ENCODE measurements around the gene SARS2. TPM values are rescaled to one million over a fixed set of nuclear protein-coding genes. Genes with fewer than 3 reads are reported as not detected.
A peak's percentile ranks its signal among the peaks of the same experiment; 100 is the strongest.

The SARS2 gene
- total RNA-seq, 1 donor from 2014 or later = 8.2 TPM

DNA sequence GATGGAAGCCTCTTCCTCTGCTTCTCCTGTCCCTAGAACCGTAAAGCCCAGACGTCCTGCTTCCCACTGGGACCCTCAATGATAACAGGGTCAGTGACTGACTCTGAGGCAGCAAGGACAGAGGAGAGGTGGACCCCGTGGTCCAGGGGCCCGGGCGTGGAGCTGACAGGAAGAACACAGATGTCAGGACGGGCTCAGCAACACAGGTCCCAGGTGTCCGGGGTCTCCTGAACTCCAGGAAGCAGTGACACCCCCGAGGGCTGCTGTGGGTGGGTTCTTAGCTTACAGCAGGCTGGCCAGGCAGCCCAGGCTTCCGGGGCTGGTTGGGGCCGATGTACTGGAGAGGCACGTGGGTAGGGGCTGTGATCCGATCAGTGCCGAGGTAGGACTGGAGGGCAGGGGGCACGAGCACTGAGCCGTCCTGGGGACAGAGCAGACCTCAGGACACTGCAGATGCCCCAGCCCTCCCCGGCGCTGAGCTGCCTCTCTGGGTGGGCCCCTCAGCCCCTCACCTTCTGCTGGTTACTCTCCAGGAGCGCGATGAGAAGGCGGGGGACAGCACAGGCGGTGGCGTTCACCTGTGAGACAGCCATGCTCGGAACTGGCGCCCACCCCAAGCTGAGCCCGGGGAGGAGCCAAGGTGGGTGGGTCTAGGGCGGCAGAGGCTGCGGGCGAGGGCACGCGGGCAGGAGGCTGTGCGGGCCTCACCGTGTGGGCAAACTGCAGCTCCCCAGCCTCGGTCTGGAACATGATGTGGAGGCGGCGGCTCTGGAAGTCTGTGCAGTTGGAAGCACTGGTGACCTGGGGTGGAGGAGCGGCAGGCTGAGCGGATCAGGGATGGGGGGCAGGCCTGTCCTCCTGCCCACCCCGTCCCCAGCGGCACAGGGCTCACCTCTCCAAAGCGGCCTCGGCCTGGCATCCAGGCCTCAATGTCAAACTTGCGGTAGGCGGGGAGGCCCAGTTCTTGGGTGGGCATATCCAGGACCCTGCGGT lies 14.9 kb downstream of the SARS2 start:
- DNase-seq (ENCODE audit: low read depth) (no peak), FAIRE-seq (no peak)
- Histone ChIP-seq H3K27me3 (ENCODE audit: control insufficient read depth, insufficient read depth, low read length) (no peaks in the 10 kb centered on the region), H3K36me3 (ENCODE audit: control insufficient read depth, insufficient read depth, low read length) (no peaks in the 10 kb centered on the region), H3K4me3 (ENCODE audit: low read depth, low read length) (no peak overlapping the region)
- TF ChIP-seq, protein P1, sequence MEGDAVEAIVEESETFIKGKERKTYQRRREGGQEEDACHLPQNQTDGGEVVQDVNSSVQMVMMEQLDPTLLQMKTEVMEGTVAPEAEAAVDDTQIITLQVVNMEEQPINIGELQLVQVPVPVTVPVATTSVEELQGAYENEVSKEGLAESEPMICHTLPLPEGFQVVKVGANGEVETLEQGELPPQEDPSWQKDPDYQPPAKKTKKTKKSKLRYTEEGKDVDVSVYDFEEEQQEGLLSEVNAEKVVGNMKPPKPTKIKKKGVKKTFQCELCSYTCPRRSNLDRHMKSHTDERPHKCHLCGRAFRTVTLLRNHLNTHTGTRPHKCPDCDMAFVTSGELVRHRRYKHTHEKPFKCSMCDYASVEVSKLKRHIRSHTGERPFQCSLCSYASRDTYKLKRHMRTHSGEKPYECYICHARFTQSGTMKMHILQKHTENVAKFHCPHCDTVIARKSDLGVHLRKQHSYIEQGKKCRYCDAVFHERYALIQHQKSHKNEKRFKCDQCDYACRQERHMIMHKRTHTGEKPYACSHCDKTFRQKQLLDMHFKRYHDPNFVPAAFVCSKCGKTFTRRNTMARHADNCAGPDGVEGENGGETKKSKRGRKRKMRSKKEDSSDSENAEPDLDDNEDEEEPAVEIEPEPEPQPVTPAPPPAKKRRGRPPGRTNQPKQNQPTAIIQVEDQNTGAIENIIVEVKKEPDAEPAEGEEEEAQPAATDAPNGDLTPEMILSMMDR (IDR thresholded peaks at IDR 0.05; ENCODE audit: insufficient read depth, low read length, severe bottlenecking) = no peak

DNA sequence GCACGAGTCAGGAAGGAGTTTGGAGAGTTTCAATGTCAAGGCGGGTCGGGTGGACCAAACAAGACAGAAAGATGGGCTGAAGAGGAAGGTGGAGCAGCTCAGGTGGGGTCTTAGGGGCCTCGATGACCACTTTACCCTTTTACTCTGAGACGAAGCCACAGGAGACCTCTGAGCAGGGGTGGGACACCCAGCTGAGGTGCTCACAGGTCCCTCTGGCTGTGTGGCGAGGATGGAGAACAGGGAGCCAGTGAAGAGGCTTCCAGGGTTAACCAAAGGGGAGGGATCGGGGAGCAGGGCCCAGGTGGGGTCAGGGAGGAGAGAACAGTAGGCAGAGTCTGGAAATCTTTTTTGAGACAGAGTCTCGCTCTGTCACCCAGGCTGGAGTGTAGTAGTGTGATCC lies 16.6 kb downstream of the SARS2 start:
- FAIRE-seq = no peak
- Histone ChIP-seq H3K36me3 (ENCODE audit: control insufficient read depth, insufficient read depth, low read length) (no peaks in the 10 kb centered on the region), H3K4me3 (ENCODE audit: low read depth, low read length) (no peak overlapping the region), H3K27me3 (ENCODE audit: control insufficient read depth, insufficient read depth, low read length) (no peaks in the 10 kb centered on the region)
- TF ChIP-seq, protein P1 (IDR thresholded peaks at IDR 0.05; ENCODE audit: insufficient read depth, low read length, severe bottlenecking) = no peak
- DNase-seq (ENCODE audit: low read depth) = no peak

DNA sequence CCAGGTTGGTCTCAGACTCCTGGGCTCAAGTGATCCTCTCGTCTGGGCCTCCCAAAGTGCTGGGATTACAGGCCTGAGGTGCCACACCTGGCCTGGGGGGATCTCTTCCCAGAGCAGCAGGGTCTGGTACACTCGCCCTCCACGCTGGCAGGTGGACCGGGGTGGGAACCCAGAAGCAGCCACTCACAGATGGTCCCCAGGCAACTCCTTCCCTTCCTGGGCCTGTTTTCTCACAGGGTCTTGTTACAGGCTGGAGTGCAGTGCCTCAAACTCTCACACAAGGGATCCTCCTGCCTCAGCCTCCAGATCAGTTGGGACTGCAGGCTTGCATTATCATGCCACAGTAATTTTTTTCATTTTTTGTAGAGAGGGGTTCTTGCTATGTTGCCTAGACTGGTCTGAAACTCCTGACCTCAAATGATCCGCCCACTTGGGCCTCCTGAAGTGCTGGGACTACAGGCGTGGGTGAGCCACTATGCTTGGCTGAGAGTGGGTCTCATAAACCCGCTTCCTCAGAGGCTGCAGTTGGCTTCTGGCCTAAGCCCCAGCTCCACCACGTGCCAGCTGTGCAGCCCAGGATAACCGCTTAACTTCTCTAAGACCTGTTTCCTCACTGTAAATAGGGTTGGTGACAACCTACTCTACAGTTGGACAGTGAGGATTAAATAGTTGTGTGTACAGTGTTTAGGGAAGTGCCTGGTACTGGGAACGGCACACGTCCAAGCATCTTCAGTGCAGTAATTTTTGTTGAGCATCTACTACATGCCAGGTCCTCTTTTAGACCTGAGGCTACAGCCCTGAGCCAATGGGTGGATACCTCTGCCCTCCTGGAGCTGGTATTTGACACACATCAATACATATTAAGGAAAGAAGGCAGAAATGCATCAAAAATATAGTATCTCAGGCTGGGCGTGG lies 17.7 kb downstream of the SARS2 start:
- Histone ChIP-seq H3K4me3 (ENCODE audit: low read depth, low read length) (no peak overlapping the region), H3K36me3 (ENCODE audit: control insufficient read depth, insufficient read depth, low read length) (no peaks in the 10 kb centered on the region), H3K27me3 (ENCODE audit: control insufficient read depth, insufficient read depth, low read length) (no peaks in the 10 kb centered on the region)
- no peak for DNase-seq (ENCODE audit: low read depth)
- TF ChIP-seq, protein P1 (IDR thresholded peaks at IDR 0.05; ENCODE audit: insufficient read depth, low read length, severe bottlenecking) = no peak
- FAIRE-seq = peak; percentile 32

DNA sequence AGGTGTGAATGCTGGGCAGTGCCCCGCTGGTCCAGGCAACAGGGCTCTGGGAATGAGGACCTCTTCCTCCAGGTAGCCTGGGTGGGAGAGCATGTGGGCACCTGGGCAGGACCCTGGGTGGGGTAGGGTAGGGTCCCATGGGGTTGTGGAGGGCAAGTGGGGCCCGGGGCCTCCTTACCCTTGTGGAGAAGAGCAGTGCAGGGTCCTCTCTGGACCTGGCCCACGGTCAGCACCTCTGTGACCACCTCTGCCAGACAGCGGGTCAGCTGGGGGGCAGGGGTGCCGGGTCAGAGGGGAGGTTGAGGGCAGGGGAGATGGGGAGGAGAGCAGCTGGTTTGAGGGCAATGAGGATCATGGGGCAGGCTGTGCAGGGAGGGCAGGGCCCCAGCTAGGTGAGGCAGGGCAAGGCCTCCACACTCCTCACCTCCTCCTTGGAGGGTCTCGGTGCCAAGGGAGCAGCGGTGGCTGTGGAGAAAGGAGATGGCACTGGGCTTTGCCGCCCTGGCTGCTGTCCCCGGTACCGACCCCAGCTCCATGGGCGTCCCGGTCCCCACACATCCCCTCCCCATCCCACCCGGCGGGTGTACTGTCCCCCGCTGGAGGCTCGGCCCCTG lies 19.1 kb downstream of the SARS2 start:
- Histone ChIP-seq H3K36me3 (ENCODE audit: control insufficient read depth, insufficient read depth, low read length) (peaks cover 7% of the 10 kb centered on the region), H3K4me3 (ENCODE audit: low read depth, low read length) (no peak overlapping the region), H3K27me3 (ENCODE audit: control insufficient read depth, insufficient read depth, low read length) (no peaks in the 10 kb centered on the region)
- no peak for DNase-seq (ENCODE audit: low read depth)
- TF ChIP-seq, protein P1 (IDR thresholded peaks at IDR 0.05; ENCODE audit: insufficient read depth, low read length, severe bottlenecking) = no peak
- no peak for FAIRE-seq

DNA sequence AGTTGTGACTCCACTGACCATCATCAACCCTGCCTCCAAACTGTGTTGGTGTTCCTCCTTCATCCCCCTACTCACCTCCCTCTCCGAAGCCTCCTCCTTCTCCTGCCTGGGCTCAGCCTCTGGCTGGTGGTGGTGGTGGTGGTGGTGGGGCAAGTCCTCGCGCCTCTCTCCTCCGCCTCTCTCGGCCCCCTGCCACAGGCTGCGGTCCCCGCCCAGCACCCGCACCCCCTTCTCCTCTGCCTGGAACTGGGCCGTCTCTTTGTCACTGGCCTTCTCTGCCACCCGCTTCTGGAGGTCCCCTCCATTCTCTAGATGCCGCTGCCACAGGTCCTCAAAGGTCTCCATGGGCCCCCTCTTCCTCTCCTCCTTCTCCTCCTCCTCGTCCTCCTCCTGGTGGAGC lies 20.1 kb downstream of the SARS2 start:
- TF ChIP-seq, protein P1 (IDR thresholded peaks at IDR 0.05; ENCODE audit: insufficient read depth, low read length, severe bottlenecking) = no peak
- DNase-seq (ENCODE audit: low read depth) (no peak), FAIRE-seq (no peak)
- no peak overlapping the region for H3K4me3 ChIP-seq (ENCODE audit: low read depth, low read length)
- H3K27me3 ChIP-seq (ENCODE audit: control insufficient read depth, insufficient read depth, low read length) = no peaks in the 10 kb centered on the region
- peaks cover 11% of the 10 kb centered on the region for H3K36me3 ChIP-seq (ENCODE audit: control insufficient read depth, insufficient read depth, low read length)

All from bronchial epithelial cell (primary cell).